Astrocyte (in vitro differentiated cells and primary cell): ENCODE measurements around the gene PCYT1A. TPM values are rescaled to one million over a fixed set of nuclear protein-coding genes. Genes with fewer than 3 reads are reported as not detected.

Source experiments
- DNase-seq: peaks from one replicate; pipeline ENCODE4 v3.0.0-alpha.2; 2010; ENCODE audit warnings: low read depth
- FAIRE-seq: peaks from 2 replicates; lab custom pipeline; 2011; peaks lifted over from hg19 to GRCh38; lab: Jason Lieb, UNC
- H2AFZ ChIP-seq: 2 replicates; pipeline ENCODE4 v1.6.0; 2012; ENCODE audit warnings: low read depth, low read length, inconsistent platforms
- H3K27ac ChIP-seq: 2 replicates; pipeline ENCODE4 v1.5.1; 2011; ENCODE audit warnings: low read depth, low read length, inconsistent platforms
- H3K27me3 ChIP-seq: 2 replicates; pipeline ENCODE4 v1.6.0; 2011; ENCODE audit warnings: low read length, inconsistent platforms; ENCODE audit not compliant: insufficient read depth
- H3K36me3 ChIP-seq: 2 replicates; pipeline ENCODE4 v1.5.1; 2011; ENCODE audit warnings: low read length, inconsistent platforms; ENCODE audit not compliant: insufficient read depth
- H3K4me1 ChIP-seq: 2 replicates; pipeline ENCODE4 v1.5.1; 2011; ENCODE audit warnings: low read length, inconsistent platforms; ENCODE audit not compliant: insufficient read depth
- H3K4me2 ChIP-seq: 2 replicates; pipeline ENCODE4 v1.6.0; 2012; ENCODE audit warnings: low read length, inconsistent platforms
- H3K4me3 ChIP-seq: 2 replicates; pipeline ENCODE4 v1.5.1; 2011; ENCODE audit warnings: low read depth, mild to moderate bottlenecking, low read length, inconsistent platforms; ENCODE audit not compliant: insufficient read depth
- H3K79me2 ChIP-seq: 2 replicates; pipeline ENCODE4 v1.6.0; 2012; ENCODE audit warnings: mild to moderate bottlenecking, low read length, inconsistent platforms; ENCODE audit not compliant: insufficient read depth
- H3K9ac ChIP-seq: 2 replicates; pipeline ENCODE4 v1.6.0; 2012; ENCODE audit warnings: mild to moderate bottlenecking, low read length, inconsistent platforms
- H3K9me3 ChIP-seq: 2 replicates; pipeline ENCODE4 v1.5.1; 2012; ENCODE audit warnings: low read depth, mild to moderate bottlenecking, low read length, inconsistent platforms; ENCODE audit not compliant: insufficient read depth
- H4K20me1 ChIP-seq: 2 replicates; pipeline ENCODE4 v1.6.0; 2012; ENCODE audit warnings: low read length, inconsistent platforms; ENCODE audit not compliant: insufficient read depth
- H3K27ac Mint-ChIP-seq: one replicate; pipeline ENCODE4 v1.8.0; 2021; ENCODE audit warnings: mild to moderate bottlenecking, mixed read lengths; ENCODE audit not compliant: unreplicated experiment
- H3K27me3 Mint-ChIP-seq: one replicate; pipeline ENCODE4 v1.8.0; 2021; ENCODE audit warnings: low read depth, mixed read lengths; ENCODE audit not compliant: unreplicated experiment
- H3K36me3 Mint-ChIP-seq: one replicate; pipeline ENCODE4 v1.8.0; 2021; ENCODE audit warnings: low read depth, mixed read lengths; ENCODE audit not compliant: unreplicated experiment
- H3K4me1 Mint-ChIP-seq: one replicate; pipeline ENCODE4 v1.8.0; 2021; ENCODE audit warnings: low read depth, mixed read lengths; ENCODE audit not compliant: unreplicated experiment
- H3K4me3 Mint-ChIP-seq: one replicate; pipeline ENCODE4 v1.8.0; 2021; ENCODE audit warnings: mild to moderate bottlenecking, moderate library complexity, mixed read lengths; ENCODE audit not compliant: unreplicated experiment
- H3K9me3 Mint-ChIP-seq: one replicate; pipeline ENCODE4 v1.8.0; 2021; ENCODE audit warnings: mild to moderate bottlenecking, mixed read lengths; ENCODE audit not compliant: unreplicated experiment
- EZH2 ChIP-seq: IDR thresholded peaks from 2 replicates; pipeline ENCODE4 v1.6.1; 2012; ENCODE audit warnings: mild to moderate bottlenecking, low read length, inconsistent platforms; ENCODE audit not compliant: insufficient read depth
- total RNA-seq: library from RNA; stranded (reverse); gene quantifications from 2 replicates; pipeline ENCODE4 v1.2.1, GENCODE V29; 2021
- TF ChIP-seq, protein P1 (sequence below): IDR thresholded peaks from 2 replicates; pipeline ENCODE4 v1.5.1; 2011; ENCODE audit warnings: low read depth, mild to moderate bottlenecking, inconsistent platforms, low read length, moderate library complexity; ENCODE audit not compliant: insufficient read depth

PCYT1A gene
- total RNA-seq, 1 donor from 2014 or later = 92.6 TPM

DNA sequence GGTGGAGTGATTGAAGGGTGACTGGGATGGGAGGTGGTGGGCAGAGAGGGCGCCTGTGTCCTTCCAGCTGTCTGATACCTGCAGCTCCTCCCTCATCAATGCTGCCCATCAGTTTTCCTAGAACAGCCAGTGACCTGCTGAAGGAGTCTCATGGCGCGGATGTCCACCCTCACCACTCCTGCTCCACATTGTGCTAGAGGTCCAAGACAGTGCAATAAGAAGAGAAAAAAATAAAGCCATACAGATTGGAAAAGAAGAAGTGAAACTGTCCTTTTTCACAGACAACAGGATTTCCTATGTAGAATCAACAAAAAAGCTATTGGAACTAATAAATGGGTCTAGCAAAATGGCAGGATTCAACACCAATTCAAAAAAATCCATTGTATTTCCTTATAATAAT, 83.7 kb downstream of the PCYT1A start:
- H3K27me3 Mint-ChIP-seq = peaks cover 27% of the 10 kb centered on the region

DNA sequence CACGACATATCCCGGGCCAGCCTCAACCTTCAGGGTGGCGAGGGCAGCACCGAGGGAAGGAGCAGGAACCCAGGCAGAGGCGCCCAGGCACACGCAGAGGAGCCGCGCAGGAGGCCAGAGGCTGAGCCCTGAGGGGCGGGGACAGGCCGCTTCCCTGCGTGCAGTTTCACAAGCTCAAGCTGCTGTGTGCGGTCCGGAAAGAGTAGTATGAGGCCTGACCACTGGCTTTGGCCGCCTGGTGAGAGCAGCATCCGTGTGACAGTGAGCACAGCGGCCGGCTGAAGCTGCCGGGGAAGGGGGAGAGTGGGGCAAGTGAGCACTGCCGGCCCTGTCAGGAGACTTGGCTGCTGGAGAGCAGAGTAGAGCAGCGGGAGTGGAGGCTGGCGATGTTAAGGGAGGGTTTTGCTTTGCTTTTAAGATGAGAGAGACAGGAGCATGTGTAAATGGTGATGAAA, 85.0 kb downstream of the PCYT1A start:
- Histone ChIP-seq H3K36me3 (no peaks in the 10 kb centered on the region), H4K20me1 (no peaks in the 10 kb centered on the region), H3K27me3 (peaks cover 4% of the 10 kb centered on the region), H3K9me3 (no peaks in the 10 kb centered on the region), H3K4me2 (peak overlapping the region; percentile 61), H3K4me3 (peak overlapping the region; percentile 33), H2AFZ (peak overlapping the region; percentile 42), H3K27ac (no peak overlapping the region), H3K4me1 (peaks cover 5% of the 10 kb centered on the region), H3K9ac (no peak overlapping the region), H3K79me2 (no peaks in the 10 kb centered on the region)
- no peak overlapping the region for H3K27ac Mint-ChIP-seq
- H3K36me3 Mint-ChIP-seq = peaks cover 2% of the 10 kb centered on the region
- H3K4me3 Mint-ChIP-seq = no peak overlapping the region
- peaks cover 4% of the 10 kb centered on the region for H3K9me3 Mint-ChIP-seq
- no peak for FAIRE-seq
- H3K4me1 Mint-ChIP-seq = no peaks in the 10 kb centered on the region
- H3K27me3 Mint-ChIP-seq = peaks cover 25% of the 10 kb centered on the region
- DNase-seq = peak; percentile 10
- TF ChIP-seq, protein P1, sequence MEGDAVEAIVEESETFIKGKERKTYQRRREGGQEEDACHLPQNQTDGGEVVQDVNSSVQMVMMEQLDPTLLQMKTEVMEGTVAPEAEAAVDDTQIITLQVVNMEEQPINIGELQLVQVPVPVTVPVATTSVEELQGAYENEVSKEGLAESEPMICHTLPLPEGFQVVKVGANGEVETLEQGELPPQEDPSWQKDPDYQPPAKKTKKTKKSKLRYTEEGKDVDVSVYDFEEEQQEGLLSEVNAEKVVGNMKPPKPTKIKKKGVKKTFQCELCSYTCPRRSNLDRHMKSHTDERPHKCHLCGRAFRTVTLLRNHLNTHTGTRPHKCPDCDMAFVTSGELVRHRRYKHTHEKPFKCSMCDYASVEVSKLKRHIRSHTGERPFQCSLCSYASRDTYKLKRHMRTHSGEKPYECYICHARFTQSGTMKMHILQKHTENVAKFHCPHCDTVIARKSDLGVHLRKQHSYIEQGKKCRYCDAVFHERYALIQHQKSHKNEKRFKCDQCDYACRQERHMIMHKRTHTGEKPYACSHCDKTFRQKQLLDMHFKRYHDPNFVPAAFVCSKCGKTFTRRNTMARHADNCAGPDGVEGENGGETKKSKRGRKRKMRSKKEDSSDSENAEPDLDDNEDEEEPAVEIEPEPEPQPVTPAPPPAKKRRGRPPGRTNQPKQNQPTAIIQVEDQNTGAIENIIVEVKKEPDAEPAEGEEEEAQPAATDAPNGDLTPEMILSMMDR = no peak
- TF ChIP-seq EZH2 = no peak

More for the DNA sequence above, 83.7 kb downstream of the PCYT1A start:
- no peak overlapping the region for H3K4me3 Mint-ChIP-seq
- FAIRE-seq (no peak), DNase-seq (no peak)
- no peaks in the 10 kb centered on the region for H3K9me3 ChIP-seq
- H2AFZ ChIP-seq = no peak overlapping the region
- H3K4me1 Mint-ChIP-seq = no peaks in the 10 kb centered on the region
- no peak overlapping the region for H3K27ac ChIP-seq
- no peak overlapping the region for H3K9ac ChIP-seq
- H4K20me1 ChIP-seq = no peaks in the 10 kb centered on the region
- TF ChIP-seq, protein P1 = no peak
- no peak overlapping the region for H3K4me2 ChIP-seq
- peaks cover 4% of the 10 kb centered on the region for H3K27me3 ChIP-seq
- H3K79me2 ChIP-seq = no peaks in the 10 kb centered on the region
- no peak overlapping the region for H3K4me3 ChIP-seq
- H3K4me1 ChIP-seq = peaks cover 5% of the 10 kb centered on the region
- H3K36me3 ChIP-seq = no peaks in the 10 kb centered on the region
- peaks cover 2% of the 10 kb centered on the region for H3K36me3 Mint-ChIP-seq
- H3K27ac Mint-ChIP-seq = no peak overlapping the region
- peaks cover 4% of the 10 kb centered on the region for H3K9me3 Mint-ChIP-seq

DNA sequence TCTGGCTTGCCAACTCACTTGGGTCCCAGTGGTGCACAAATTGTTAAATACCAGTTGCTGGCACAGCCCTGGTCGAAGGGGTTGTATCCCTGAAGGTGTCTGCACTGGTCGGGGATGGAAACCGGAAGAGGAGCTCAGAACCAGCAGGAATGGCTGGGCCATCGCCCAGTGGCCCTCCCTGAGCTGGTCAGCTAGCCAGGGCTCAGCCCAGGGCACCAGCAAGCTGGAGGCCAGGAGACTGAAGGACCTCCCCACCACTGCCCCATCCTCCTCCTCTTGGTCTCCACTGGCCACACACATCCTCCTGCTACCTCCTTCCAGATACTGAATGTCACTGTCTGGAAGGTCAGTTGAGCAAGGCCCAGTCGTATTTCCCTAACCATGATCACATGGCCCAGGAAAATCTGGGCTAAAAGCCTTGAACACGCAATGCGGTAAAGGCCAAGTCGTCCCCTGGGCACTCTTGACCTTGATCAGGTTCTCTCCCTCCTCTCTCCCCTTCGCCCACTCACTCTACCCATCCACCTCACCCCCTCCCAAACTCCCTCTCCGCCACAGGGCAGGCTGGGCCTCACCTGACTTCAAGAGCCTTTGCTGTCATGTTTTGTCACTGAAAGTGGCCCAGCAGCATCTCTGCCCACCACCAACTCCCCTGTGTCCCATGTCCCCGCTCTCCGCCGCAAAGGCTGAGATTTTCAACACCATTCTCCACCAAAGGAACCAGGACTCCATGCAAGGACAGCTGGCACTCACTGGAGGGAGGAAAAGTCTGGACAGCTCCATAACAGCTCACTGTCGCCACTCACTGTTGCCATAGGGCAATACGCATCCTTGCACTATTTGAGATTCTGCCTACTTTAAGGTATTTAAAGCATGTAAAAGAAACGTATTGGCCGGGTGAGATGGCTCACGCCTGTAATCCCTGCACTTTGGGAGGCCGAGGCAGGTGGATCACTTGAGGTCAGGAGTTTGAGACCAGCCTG, 88.5 kb downstream of the PCYT1A start:
- Mint-ChIP-seq H3K27ac (no peak overlapping the region), H3K4me1 (no peaks in the 10 kb centered on the region), H3K9me3 (no peaks in the 10 kb centered on the region), H3K4me3 (no peak overlapping the region), H3K36me3 (no peaks in the 10 kb centered on the region), H3K27me3 (peaks cover 18% of the 10 kb centered on the region)
- DNase-seq (no peak), FAIRE-seq (no peak)
- H2AFZ ChIP-seq = no peak overlapping the region
- no peak overlapping the region for H3K27ac ChIP-seq
- H3K9me3 ChIP-seq = no peaks in the 10 kb centered on the region
- H3K79me2 ChIP-seq = no peaks in the 10 kb centered on the region
- H3K4me2 ChIP-seq = no peak overlapping the region
- H3K4me1 ChIP-seq = peaks cover 5% of the 10 kb centered on the region
- TF ChIP-seq, protein P1 = no peak
- TF ChIP-seq EZH2 = no peak
- no peak overlapping the region for H3K9ac ChIP-seq
- no peaks in the 10 kb centered on the region for H3K36me3 ChIP-seq
- H3K4me3 ChIP-seq = no peak overlapping the region
- H3K27me3 ChIP-seq = no peaks in the 10 kb centered on the region
- no peaks in the 10 kb centered on the region for H4K20me1 ChIP-seq
